Progenitor cell of endocrine pancreas (in vitro differentiated cells): ENCODE measurements around the gene CLCNKB. TPM values are rescaled to one million over a fixed set of nuclear protein-coding genes. Genes with fewer than 3 reads are reported as not detected.

Experiments
- DNase-seq: peaks from one replicate; pipeline ENCODE4 v3.0.0; 2021; ENCODE audit warnings: low spot score; ENCODE audit not compliant: unreplicated experiment
- H3K27ac Mint-ChIP-seq: 2 replicates; pipeline ENCODE4 v1.8.0; 2021; ENCODE audit warnings: mild to moderate bottlenecking, moderate library complexity, mixed read lengths
- H3K27me3 Mint-ChIP-seq: 2 replicates; pipeline ENCODE4 v1.8.0; 2021; ENCODE audit warnings: mixed read lengths
- H3K36me3 Mint-ChIP-seq: 2 replicates; pipeline ENCODE4 v1.8.0; 2022; ENCODE audit warnings: mixed read lengths; ENCODE audit not compliant: insufficient read depth
- H3K4me1 Mint-ChIP-seq: 2 replicates; pipeline ENCODE4 v1.8.0; 2021; ENCODE audit warnings: low read depth, mixed read lengths
- H3K4me3 Mint-ChIP-seq: 2 replicates; pipeline ENCODE4 v1.8.0; 2021; ENCODE audit warnings: low read depth, mild to moderate bottlenecking, moderate library complexity, mixed read lengths
- H3K9me3 Mint-ChIP-seq: 2 replicates; pipeline ENCODE4 v1.8.0; 2021; ENCODE audit warnings: low read depth, mixed read lengths
- total RNA-seq: library from RNA; stranded (reverse); gene quantifications from 2 replicates; pipeline ENCODE4 v1.2.1, GENCODE V29; 2021
- TF ChIP-seq, protein P1 (sequence below): fragments of 200-600 bp; sonication (generic); IDR thresholded peaks from one replicate; pipeline ENCODE4 v1.5.0; 2021; ENCODE audit warnings: antibody characterized with exemption, mild to moderate bottlenecking; ENCODE audit not compliant: unreplicated experiment

CLCNKB gene
- total RNA-seq, 1 donor from 2014 or later: 1.5 TPM

- TF ChIP-seq, protein P1, sequence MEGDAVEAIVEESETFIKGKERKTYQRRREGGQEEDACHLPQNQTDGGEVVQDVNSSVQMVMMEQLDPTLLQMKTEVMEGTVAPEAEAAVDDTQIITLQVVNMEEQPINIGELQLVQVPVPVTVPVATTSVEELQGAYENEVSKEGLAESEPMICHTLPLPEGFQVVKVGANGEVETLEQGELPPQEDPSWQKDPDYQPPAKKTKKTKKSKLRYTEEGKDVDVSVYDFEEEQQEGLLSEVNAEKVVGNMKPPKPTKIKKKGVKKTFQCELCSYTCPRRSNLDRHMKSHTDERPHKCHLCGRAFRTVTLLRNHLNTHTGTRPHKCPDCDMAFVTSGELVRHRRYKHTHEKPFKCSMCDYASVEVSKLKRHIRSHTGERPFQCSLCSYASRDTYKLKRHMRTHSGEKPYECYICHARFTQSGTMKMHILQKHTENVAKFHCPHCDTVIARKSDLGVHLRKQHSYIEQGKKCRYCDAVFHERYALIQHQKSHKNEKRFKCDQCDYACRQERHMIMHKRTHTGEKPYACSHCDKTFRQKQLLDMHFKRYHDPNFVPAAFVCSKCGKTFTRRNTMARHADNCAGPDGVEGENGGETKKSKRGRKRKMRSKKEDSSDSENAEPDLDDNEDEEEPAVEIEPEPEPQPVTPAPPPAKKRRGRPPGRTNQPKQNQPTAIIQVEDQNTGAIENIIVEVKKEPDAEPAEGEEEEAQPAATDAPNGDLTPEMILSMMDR: no peak
- DNase-seq: no peak
- H3K4me1 Mint-ChIP-seq: peaks cover 4% of the 10 kb centered on the region
- H3K4me3 Mint-ChIP-seq: no peak overlapping the region
- H3K27me3 Mint-ChIP-seq: peaks cover 33% of the 10 kb centered on the region
- no peaks in the 10 kb centered on the region for H3K9me3 Mint-ChIP-seq
- no peaks in the 10 kb centered on the region for H3K36me3 Mint-ChIP-seq
- peak overlapping the region; percentile 45 for H3K27ac Mint-ChIP-seq
Observed at GRCh38 chr1:16092097-16092922, 48.7 kb downstream of the CLCNKB start.

GRCh38 chr1:16092923-16093511, 49.4 kb downstream of the CLCNKB start:
- H3K36me3 Mint-ChIP-seq: no peaks in the 10 kb centered on the region
- H3K4me3 Mint-ChIP-seq: no peak overlapping the region
- H3K4me1 Mint-ChIP-seq: peaks cover 4% of the 10 kb centered on the region
- TF ChIP-seq, protein P1: no peak
- H3K27me3 Mint-ChIP-seq: peaks cover 33% of the 10 kb centered on the region
- no peak overlapping the region for H3K27ac Mint-ChIP-seq
- H3K9me3 Mint-ChIP-seq: no peaks in the 10 kb centered on the region
- no peak for DNase-seq

DNA sequence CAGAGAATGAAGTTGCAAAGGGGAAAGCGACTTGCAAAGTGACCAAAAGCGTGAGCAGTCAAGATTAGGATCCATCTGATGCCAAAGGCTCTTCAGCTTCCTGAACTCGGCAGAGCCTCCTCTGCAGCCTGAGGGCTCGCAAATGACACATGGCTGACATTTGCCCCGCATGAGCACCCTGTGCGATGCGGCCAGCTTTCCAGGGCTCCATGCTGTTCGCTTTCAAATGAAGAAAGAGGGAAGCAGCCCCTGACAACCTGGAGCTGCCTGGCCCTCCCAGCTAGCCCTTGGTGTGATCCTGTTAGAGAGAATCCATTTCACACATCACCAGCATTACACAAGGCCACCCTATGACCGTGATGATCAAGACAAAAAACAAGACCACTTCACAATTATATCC, 50.0 kb downstream of the CLCNKB start:
- DNase-seq: no peak
- Mint-ChIP-seq H3K36me3 (no peaks in the 10 kb centered on the region), H3K4me3 (no peak overlapping the region)

GRCh38 chr1:16094453-16095158, 51.0 kb downstream of the CLCNKB start:
- H3K27ac Mint-ChIP-seq: no peak overlapping the region
- peaks cover 30% of the 10 kb centered on the region for H3K27me3 Mint-ChIP-seq
- TF ChIP-seq, protein P1: no peak
- no peak for DNase-seq
- H3K36me3 Mint-ChIP-seq: no peaks in the 10 kb centered on the region
- no peak overlapping the region for H3K4me3 Mint-ChIP-seq
- peaks cover 4% of the 10 kb centered on the region for H3K4me1 Mint-ChIP-seq
- no peaks in the 10 kb centered on the region for H3K9me3 Mint-ChIP-seq

More for the DNA sequence above, 50.0 kb downstream of the CLCNKB start:
- no peaks in the 10 kb centered on the region for H3K9me3 Mint-ChIP-seq
- peaks cover 33% of the 10 kb centered on the region for H3K27me3 Mint-ChIP-seq
- no peak overlapping the region for H3K27ac Mint-ChIP-seq
- TF ChIP-seq, protein P1: no peak
- peaks cover 4% of the 10 kb centered on the region for H3K4me1 Mint-ChIP-seq

GRCh38 chr1:16095447-16095846, 51.9 kb downstream of the CLCNKB start:
- peak overlapping the region; percentile 62 for H3K27ac Mint-ChIP-seq
- no peak overlapping the region for H3K4me3 Mint-ChIP-seq
- peaks cover 4% of the 10 kb centered on the region for H3K4me1 Mint-ChIP-seq
- DNase-seq: no peak
- H3K36me3 Mint-ChIP-seq: no peaks in the 10 kb centered on the region
- peaks cover 28% of the 10 kb centered on the region for H3K27me3 Mint-ChIP-seq
- TF ChIP-seq, protein P1: no peak
- H3K9me3 Mint-ChIP-seq: no peaks in the 10 kb centered on the region
